CD4-positive, alpha-beta T cell (primary cell): ENCODE measurements around the gene MOXD1. TPM values are rescaled to one million over a fixed set of nuclear protein-coding genes. Genes with fewer than 3 reads are reported as not detected.

Experiments used
- ATAC-seq: fragments of 200-7000 bp; cut with Tn5 transposase; one replicate; pipeline ENCODE4 v1.10.0; 2022; ENCODE audit warnings: mild to moderate bottlenecking; ENCODE audit not compliant: poor library complexity
- CTCF ChIA-PET: fragments of 350-600 bp; sonication (Branson Sonifier 250); formaldehyde crosslinking; loops from one replicate; lab custom pipeline; 2021; ENCODE audit warnings: antibody characterized with exemption, inconsistent platforms; lab: Charles Lee
- POLR2A ChIA-PET: fragments of 350-600 bp; sonication (Branson Sonifier 250); formaldehyde crosslinking; loops from one replicate; lab custom pipeline; 2021; ENCODE audit warnings: antibody characterized with exemption, inconsistent platforms; lab: Charles Lee
- DNase-seq, 14 experiments: peaks; one replicate each; pipeline ENCODE4 v3.0.0-alpha.2; 2013 to 2020; ENCODE audit warnings: mixed read lengths in 2 of 14
- H3K27ac ChIP-seq, 2 donors: one replicate each; pipeline versions ENCODE4 v1.5.1 to v1.7.0; 2013; ENCODE audit warnings: low read length in 2 of 2, low read depth in 1 of 2, mild to moderate bottlenecking in 1 of 2
- H3K27me3 ChIP-seq, 2 experiments: 1 replicate in 1 of 2; 2 replicates in 1 of 2; pipeline versions ENCODE4 v1.6.1 to v1.7.0; 2013; ENCODE audit warnings: low read length in 2 of 2, control low read depth in 1 of 2, mild to moderate bottlenecking in 1 of 2, moderate library complexity in 1 of 2; ENCODE audit not compliant: insufficient read depth in 2 of 2, control insufficient read depth in 1 of 2
- H3K36me3 ChIP-seq: one replicate; pipeline ENCODE4 v1.6.1; 2013; ENCODE audit warnings: low read length, control low read depth; ENCODE audit not compliant: insufficient read depth
- H3K4me1 ChIP-seq: one replicate; pipeline ENCODE4 v1.6.1; 2013; ENCODE audit warnings: low read length, control low read depth; ENCODE audit not compliant: insufficient read depth
- H3K4me3 ChIP-seq: one replicate; pipeline ENCODE4 v1.5.1; 2013; ENCODE audit warnings: mild to moderate bottlenecking, low read length, moderate library complexity
- H3K9me3 ChIP-seq, 2 experiments: 1 replicate in 1 of 2; 2 replicates in 1 of 2; pipeline versions ENCODE4 v1.6.1 to v1.7.0; 2013; ENCODE audit warnings: low read length in 2 of 2, mild to moderate bottlenecking in 2 of 2, control low read depth in 1 of 2, moderate library complexity in 1 of 2; ENCODE audit not compliant: control insufficient read depth in 1 of 2, insufficient read depth in 1 of 2
- H3K27ac Mint-ChIP-seq: one replicate; pipeline ENCODE4 v1.8.0; 2020; ENCODE audit warnings: mixed read lengths
- H3K27me3 Mint-ChIP-seq: one replicate; pipeline ENCODE4 v1.8.0; 2021; ENCODE audit warnings: mixed read lengths
- H3K36me3 Mint-ChIP-seq: one replicate; pipeline ENCODE4 v1.8.0; 2021; ENCODE audit warnings: low read depth, mixed read lengths
- H3K4me1 Mint-ChIP-seq: one replicate; pipeline ENCODE4 v1.8.0; 2021; ENCODE audit warnings: low read depth, mixed read lengths
- H3K4me3 Mint-ChIP-seq: one replicate; pipeline ENCODE4 v1.8.0; 2020; ENCODE audit warnings: mild to moderate bottlenecking, mixed read lengths
- H3K9me3 Mint-ChIP-seq: one replicate; pipeline ENCODE4 v1.8.0; 2020; ENCODE audit warnings: mixed read lengths
- intact Hi-C, 2 experiments: fragments of 100-400 bp; cut with DNase I in 1 of 2; cut with micrococcal nuclease in 1 of 2; formaldehyde crosslinking; loops; one replicate each; pipeline versions ENCODE4 v1.15.1 to v1.9.0; 2023 to 2025; cut with DNase I, micrococcal nuclease
- total RNA-seq, 174 experiments: library from RNA in 2 of 174; stranded (reverse) in 2 of 174; gene quantifications; one replicate each; pipeline ENCODE4 v1.2.3 and lab custom pipeline; 2021 to 2026
- TF ChIP-seq, protein P1 (sequence below): fragments of 200-600 bp; IDR thresholded peaks from one replicate; pipeline ENCODE4 v1.8.0; 2022; ENCODE audit warnings: antibody characterized with exemption, mild to moderate bottlenecking

Gene MOXD1
- total RNA-seq, 2 experiments from 2014 or later = not detected

DNA sequence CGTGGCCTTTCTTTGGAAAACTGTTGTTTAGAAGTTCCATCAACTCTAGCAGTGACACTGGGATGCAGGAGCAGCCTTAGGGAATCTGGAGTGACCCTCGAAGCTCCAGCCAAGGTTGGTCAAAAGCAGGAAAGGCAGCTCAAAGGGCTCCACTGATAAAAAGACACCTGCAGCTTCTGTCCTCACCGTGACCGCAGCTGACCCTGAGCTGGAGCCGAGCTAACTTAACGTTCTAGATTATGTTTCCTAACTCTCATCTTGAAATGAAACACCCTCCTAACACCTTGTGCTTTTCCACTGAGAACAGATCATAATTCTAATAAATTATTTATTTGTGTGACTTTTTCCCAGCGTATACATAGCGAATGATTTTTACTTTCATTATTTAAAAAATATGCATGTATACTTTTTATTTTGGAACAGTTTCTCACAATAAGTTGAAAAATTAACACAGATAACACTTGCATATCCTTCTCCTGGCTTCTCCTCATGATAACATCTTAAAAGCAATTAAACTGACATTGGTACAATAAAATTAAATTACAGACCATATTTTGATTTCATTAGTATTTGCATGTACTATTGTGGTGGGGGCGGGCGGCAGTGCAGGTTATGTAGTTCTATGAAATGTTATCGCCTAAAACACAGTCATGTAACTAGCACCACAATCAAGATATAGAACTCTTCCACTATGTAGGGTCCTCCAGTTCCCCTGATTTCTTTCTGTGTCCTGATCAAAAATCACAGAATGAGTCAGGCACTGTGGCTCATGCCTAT is 116.1 kb downstream of the MOXD1 start:
- no peaks in the 10 kb centered on the region for H3K4me1 ChIP-seq
- no peak overlapping the region for H3K27ac ChIP-seq
- H3K36me3 ChIP-seq = no peaks in the 10 kb centered on the region
- H3K27me3 Mint-ChIP-seq = peaks cover 13% of the 10 kb centered on the region
- no peak overlapping the region for H3K4me3 ChIP-seq
- H3K4me1 Mint-ChIP-seq = no peaks in the 10 kb centered on the region
- no peak for DNase-seq
- CTCF ChIA-PET = no interaction called here
- peaks cover 3 to 20% of the 10 kb centered on the region in 2 experiments for H3K27me3 ChIP-seq
- H3K9me3 Mint-ChIP-seq = no peaks in the 10 kb centered on the region
- no peaks in the 10 kb centered on the region for H3K9me3 ChIP-seq
- POLR2A ChIA-PET = no interaction called here
- intact Hi-C loops = no loop called here
- H3K27ac Mint-ChIP-seq = no peak overlapping the region
- ATAC-seq = no peak
- no peak overlapping the region for H3K4me3 Mint-ChIP-seq
- TF ChIP-seq, protein P1, sequence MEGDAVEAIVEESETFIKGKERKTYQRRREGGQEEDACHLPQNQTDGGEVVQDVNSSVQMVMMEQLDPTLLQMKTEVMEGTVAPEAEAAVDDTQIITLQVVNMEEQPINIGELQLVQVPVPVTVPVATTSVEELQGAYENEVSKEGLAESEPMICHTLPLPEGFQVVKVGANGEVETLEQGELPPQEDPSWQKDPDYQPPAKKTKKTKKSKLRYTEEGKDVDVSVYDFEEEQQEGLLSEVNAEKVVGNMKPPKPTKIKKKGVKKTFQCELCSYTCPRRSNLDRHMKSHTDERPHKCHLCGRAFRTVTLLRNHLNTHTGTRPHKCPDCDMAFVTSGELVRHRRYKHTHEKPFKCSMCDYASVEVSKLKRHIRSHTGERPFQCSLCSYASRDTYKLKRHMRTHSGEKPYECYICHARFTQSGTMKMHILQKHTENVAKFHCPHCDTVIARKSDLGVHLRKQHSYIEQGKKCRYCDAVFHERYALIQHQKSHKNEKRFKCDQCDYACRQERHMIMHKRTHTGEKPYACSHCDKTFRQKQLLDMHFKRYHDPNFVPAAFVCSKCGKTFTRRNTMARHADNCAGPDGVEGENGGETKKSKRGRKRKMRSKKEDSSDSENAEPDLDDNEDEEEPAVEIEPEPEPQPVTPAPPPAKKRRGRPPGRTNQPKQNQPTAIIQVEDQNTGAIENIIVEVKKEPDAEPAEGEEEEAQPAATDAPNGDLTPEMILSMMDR = no peak
- no peaks in the 10 kb centered on the region for H3K36me3 Mint-ChIP-seq

DNA sequence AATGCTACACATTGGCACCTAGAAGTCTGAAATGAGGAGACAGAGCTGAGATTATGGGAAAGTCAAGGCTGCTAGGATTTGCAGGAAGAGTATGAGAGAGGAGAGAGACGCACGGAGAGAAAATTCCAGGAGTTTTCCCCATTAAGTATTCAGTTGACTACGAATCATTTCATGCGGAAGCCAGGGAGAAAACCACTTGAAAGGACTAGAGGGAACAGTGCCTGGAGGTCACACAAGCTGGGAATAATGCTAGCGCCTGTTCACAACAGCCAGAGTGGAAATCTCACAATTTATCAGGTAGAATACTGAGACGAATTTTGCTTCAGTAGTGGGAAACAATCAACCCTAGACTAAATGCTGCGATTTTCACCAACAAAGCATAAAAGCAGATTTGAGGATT is 118.6 kb downstream of the MOXD1 start:
- no peak overlapping the region for H3K4me3 Mint-ChIP-seq
- TF ChIP-seq, protein P1 = no peak

DNA sequence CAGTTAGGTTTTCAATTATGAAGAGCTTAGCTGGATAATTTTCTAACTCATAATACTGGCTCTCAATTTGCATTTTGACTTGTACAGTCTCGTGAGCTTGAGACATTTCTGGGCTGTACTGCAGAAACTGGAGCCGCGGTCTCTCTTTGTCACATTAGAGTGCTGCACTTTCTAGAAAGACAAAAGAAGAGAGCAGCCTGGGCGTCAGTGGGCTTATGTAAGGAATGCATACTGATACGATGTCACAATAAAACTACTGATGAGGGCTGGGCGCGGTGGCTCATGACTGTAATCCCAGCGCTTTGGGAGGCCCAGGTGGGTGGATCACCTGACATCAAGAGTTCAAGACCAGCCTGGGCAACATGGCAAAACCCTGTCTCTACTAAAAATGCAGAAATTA is 120.8 kb downstream of the MOXD1 start:
- POLR2A ChIA-PET = interaction anchor here (0.8 to 1.3 kb wide), 3 partner anchors 23 to 206 kb away, joined by 3 to 5 read pairs (median 3); no protein-coding TSS in a partner anchor
- intact Hi-C loops = no loop called here

More for the DNA sequence above, 118.6 kb downstream of the MOXD1 start:
- Histone ChIP-seq H3K4me1 (no peaks in the 10 kb centered on the region), H3K27me3 (peaks cover 3 to 20% of the 10 kb centered on the region in 2 experiments), H3K36me3 (no peaks in the 10 kb centered on the region), H3K4me3 (no peak overlapping the region), H3K9me3 (no peaks in the 10 kb centered on the region), H3K27ac (no peak overlapping the region)
- Mint-ChIP-seq H3K4me1 (no peaks in the 10 kb centered on the region), H3K9me3 (no peaks in the 10 kb centered on the region), H3K27ac (no peak overlapping the region), H3K36me3 (no peaks in the 10 kb centered on the region), H3K27me3 (peaks cover 18% of the 10 kb centered on the region)
- ATAC-seq (no peak), DNase-seq (no peak)
- intact Hi-C loops = no loop called here
- CTCF ChIA-PET = interaction anchor here (1.0 kb wide), 1 partner anchor 201 kb away, joined by 4 read pairs; no protein-coding TSS in a partner anchor
- POLR2A ChIA-PET = no interaction called here

More for the DNA sequence above, 120.8 kb downstream of the MOXD1 start:
- CTCF ChIA-PET = interaction anchor here (0.7 to 3.9 kb wide), 23 partner anchors 9 to 250 kb away, joined by 3 to 63 read pairs (median 5); partner anchors contain the start of gene STX7
- ATAC-seq (no peak), DNase-seq (no peak)
- no peak overlapping the region for H3K4me3 ChIP-seq
- H3K27ac ChIP-seq = no peak overlapping the region
- H3K9me3 ChIP-seq = no peaks in the 10 kb centered on the region
- Mint-ChIP-seq H3K27ac (no peak overlapping the region), H3K4me1 (no peaks in the 10 kb centered on the region), H3K4me3 (no peak overlapping the region), H3K27me3 (peaks cover 27% of the 10 kb centered on the region), H3K36me3 (no peaks in the 10 kb centered on the region), H3K9me3 (no peaks in the 10 kb centered on the region)
- H3K27me3 ChIP-seq = peaks cover 3 to 20% of the 10 kb centered on the region in 2 experiments
- TF ChIP-seq, protein P1 = no peak
- no peaks in the 10 kb centered on the region for H3K4me1 ChIP-seq
- H3K36me3 ChIP-seq = no peaks in the 10 kb centered on the region
